K562 (cell line): Measurements from ENCODE around the gene ASCC2. TPM values are rescaled to one million over a fixed set of nuclear protein-coding genes. Genes with fewer than 3 reads are reported as not detected.

Source experiments
- ATAC-seq: fragments of 200-7000 bp; cut with Tn5 transposase; 3 replicates; pipeline ENCODE4 v1.9.1; 2020; ENCODE audit warnings: moderate library complexity
- BruUV-seq: library from RNA; stranded (reverse); fragments of 400-500 nt; replicated peaks from 2 replicates; lab custom pipeline; 2021; lab: Mats Ljungman, UMichigan
- CTCF ChIA-PET: fragments of 300-600 bp; formaldehyde crosslinking; extraction: SDS; loops from one replicate; lab custom pipeline; 2021; ENCODE audit warnings: low intra/inter-chr PET ratio; lab: Yijun Ruan, JAX
- POLR2A ChIA-PET: fragments of 300-600, 350-650 bp; sonication (Branson Sonifier 250); formaldehyde crosslinking; extraction: SDS; loops from one replicate; lab custom pipeline; 2021; ENCODE audit warnings: antibody characterized with exemption, inconsistent platforms; lab: Yijun Ruan, JAX
- DNase-seq, 4 experiments: peaks; one replicate each; pipeline versions ENCODE4 v3.0.0 to v3.0.0-alpha.2; 2011 to 2018; ENCODE audit warnings: low spot score in 3 of 4, mixed read lengths in 3 of 4; ENCODE audit errors: extremely low read depth in 1 of 4
- FAIRE-seq: peaks from 2 replicates; lab custom pipeline; 2011; peaks lifted over from hg19 to GRCh38; lab: Jason Lieb, UNC
- H2AFZ ChIP-seq: 2 replicates; pipeline ENCODE4 v1.6.0; 2011; ENCODE audit warnings: low read depth, low read length, control low read depth, inconsistent platforms
- H3K27ac ChIP-seq: fragments of 200-600 bp; 3 replicates; pipeline ENCODE4 v1.8.0; 2011; ENCODE audit warnings: low read depth, mild to moderate bottlenecking, control low read depth, inconsistent platforms, low read length, moderate library complexity, mixed read lengths; ENCODE audit errors: extremely low read depth
- H3K27me3 ChIP-seq, 2 experiments: fragments of 300-600 bp in 1 of 2; 2 replicates in 1 of 2; 3 replicates in 1 of 2; pipeline versions ENCODE4 v1.6.0 to v1.8.0; 2011; ENCODE audit warnings: inconsistent platforms in 2 of 2, low read length in 2 of 2, mild to moderate bottlenecking in 1 of 2, mixed read lengths in 1 of 2, moderate library complexity in 1 of 2; ENCODE audit not compliant: control insufficient read depth in 2 of 2, insufficient read depth in 2 of 2
- H3K36me3 ChIP-seq: fragments of 300-600 bp; 3 replicates; pipeline ENCODE4 v1.8.0; 2011; ENCODE audit warnings: mild to moderate bottlenecking, low read length, inconsistent platforms; ENCODE audit not compliant: control insufficient read depth, insufficient read depth
- H3K4me1 ChIP-seq, 2 experiments: fragments of 200-600 bp in 1 of 2; replicated peaks in 1 of 2; 2 replicates in 1 of 2; 3 replicates in 1 of 2; pipeline versions ENCODE4 v1.5.1 to v1.8.0; 2011; ENCODE audit warnings: inconsistent platforms in 2 of 2, low read length in 2 of 2, mild to moderate bottlenecking in 1 of 2, mixed read lengths in 1 of 2, moderate library complexity in 1 of 2; ENCODE audit not compliant: control insufficient read depth in 2 of 2, insufficient read depth in 2 of 2
- H3K4me2 ChIP-seq: 2 replicates; pipeline ENCODE4 v1.6.1; 2011; ENCODE audit warnings: low read length, control low read depth, inconsistent platforms, mixed read lengths; ENCODE audit not compliant: insufficient read depth
- H3K4me3 ChIP-seq: fragments of 200-600 bp; sonication (generic), shearing (Covaris generic); 2 replicates; pipeline ENCODE4 v1.5.1; 2016; ENCODE audit warnings: control low read depth, inconsistent platforms
- H3K79me2 ChIP-seq: fragments of 200-600 bp; 3 replicates; pipeline ENCODE4 v1.8.0; 2011; ENCODE audit warnings: low read length, inconsistent platforms; ENCODE audit not compliant: control insufficient read depth, insufficient read depth
- H3K9ac ChIP-seq, 2 experiments: 2 replicates each; pipeline versions ENCODE4 v1.6.0 to v1.6.1; 2011; ENCODE audit warnings: low read depth in 2 of 2, low read length in 2 of 2, control low read depth in 1 of 2, inconsistent platforms in 1 of 2, mild to moderate bottlenecking in 1 of 2, mixed read lengths in 1 of 2; ENCODE audit not compliant: insufficient read depth in 1 of 2
- H3K9me1 ChIP-seq: one replicate; pipeline ENCODE4 v1.6.0; 2011; ENCODE audit warnings: inconsistent platforms, mild to moderate bottlenecking, low read length, moderate library complexity; ENCODE audit not compliant: control insufficient read depth, insufficient read depth
- H3K9me3 ChIP-seq: replicated peaks from 2 replicates; pipeline ENCODE4 v1.5.1; 2011; ENCODE audit warnings: low read depth, low read length, inconsistent platforms; ENCODE audit not compliant: control insufficient read depth, insufficient read depth
- H4K20me1 ChIP-seq: replicated peaks from 2 replicates; pipeline ENCODE4 v1.6.1; 2011; ENCODE audit warnings: low read length, inconsistent platforms, mixed read lengths; ENCODE audit not compliant: control insufficient read depth, insufficient read depth
- HNRNPH1 ChIP-seq: fragments of 200-400 bp; formaldehyde crosslinking; optimal IDR thresholded peaks from 2 replicates; pipeline ENCODE3; 2017; ENCODE audit warnings: low read depth, mild to moderate bottlenecking, low read length, moderate library complexity
- ILF3 ChIP-seq: fragments of 450-650 bp; IDR thresholded peaks from 2 replicates; pipeline ENCODE4 v1.6.1; 2018; ENCODE audit warnings: antibody characterized with exemption, mild to moderate bottlenecking, moderate library complexity, borderline replicate concordance
- MBD2 ChIP-seq: sonication (generic); IDR thresholded peaks from 2 replicates; pipeline ENCODE4 v1.6.1; 2016; ENCODE audit warnings: low read depth, borderline replicate concordance
- POLR2AphosphoS2 ChIP-seq: IDR thresholded peaks from 2 replicates; pipeline ENCODE4 v1.6.1; 2012; ENCODE audit warnings: low read length, improper control_type of control experiment
- TAF7 ChIP-seq: fragments of 450-650 bp; IDR thresholded peaks from 2 replicates; pipeline ENCODE4 v1.6.1; 2016; ENCODE audit warnings: missing genetic modification characterization, missing compliant biosample characterization
- TCFL5 ChIP-seq: fragments of 250-450 bp; sonication (Bioruptor Pico); conservative IDR thresholded peaks from 2 replicates; pipeline ENCODE4 v1.6.1; 2021; ENCODE audit warnings: mild to moderate bottlenecking, moderate library complexity, matching md5 sums
- ZBTB8A ChIP-seq: fragments of 450-650 bp; IDR thresholded peaks from 2 replicates; pipeline ENCODE4 v1.6.1; 2018; ENCODE audit warnings: mild to moderate bottlenecking, moderate library complexity; ENCODE audit not compliant: partially characterized antibody
- ZFP1 ChIP-seq: fragments of 450-650 bp; formaldehyde crosslinking; IDR thresholded peaks from 2 replicates; pipeline ENCODE4 v1.4.0; 2020; ENCODE audit warnings: mild to moderate bottlenecking, mixed read lengths
- ZFP30 ChIP-seq: fragments of 250-450 bp; sonication (Bioruptor Pico); IDR thresholded peaks from 2 replicates; pipeline ENCODE4 v1.8.0; 2022; ENCODE audit warnings: moderate library complexity, mild to moderate bottlenecking, inconsistent platforms, borderline replicate concordance
- ZFP36 ChIP-seq: fragments of 150-350 bp; IDR thresholded peaks from 2 replicates; pipeline ENCODE4 v1.6.1; 2018; ENCODE audit warnings: low read length, low read depth; ENCODE audit not compliant: partially characterized antibody
- ZNF740 ChIP-seq, 3 experiments: fragments of 200-800 bp in 1 of 3; sonication (Bioruptor generic) in 1 of 3; sonication (generic) in 1 of 3; formaldehyde crosslinking in 1 of 3; IDR thresholded peaks; 2 replicates each; pipeline versions ENCODE4 v1.6.1 to v1.8.0; 2016 to 2022; ENCODE audit warnings: mild to moderate bottlenecking in 2 of 3, missing compliant biosample characterization in 2 of 3, missing genetic modification characterization in 2 of 3, missing genetic modification reagents in 1 of 3
- WGBS: fragments of 100-300 bp; shearing (Covaris generic); methylation state at CpG from one replicate; pipeline ENCODE4 v1.1.6; 2016; ENCODE audit warnings: low coverage, mixed read lengths; ENCODE audit not compliant: insufficient coverage; ENCODE audit errors: missing lambda C conversion rate; 5-methylcytosine and 5-hydroxymethylcytosine counted together
- in situ Hi-C: fragments of 300-500 bp; cut with MboI; formaldehyde crosslinking; loops from 4 replicates; pipeline ENCODE4 v1.15.0; 2018; ENCODE audit warnings: inconsistent platforms, mixed read lengths
- intact Hi-C: fragments of 100-400 bp; cut with micrococcal nuclease; formaldehyde crosslinking; loops from 2 replicates; pipeline ENCODE4 v1.14.2; 2022
- polyA plus RNA-seq, 8 experiments: library from polyadenylated mRNA; depleted of rRNA in 4 of 8; stranded (reverse) in 5 of 8; unstranded in 3 of 8; fragments of >200 nt; fragmentation: Nextera tagmentation in 2 of 8; fragmentation: Illumina TruSeq in 1 of 8; extraction: Ambion mirVana in 2 of 8; extraction: Trizol in 1 of 8; gene quantifications; 2 replicates each; pipeline versions ENCODE4 v1.2.1 to v1.2.3, GENCODE V29; 2011 to 2014; ENCODE audit warnings: inconsistent platforms in 1 of 8, missing spikeins in 1 of 8
- total RNA-seq, 7 experiments: library from RNA; depleted of rRNA in 6 of 7; stranded (reverse); fragments of >200 nt in 6 of 7; fragmentation: Illumina TruSeq in 2 of 7; extraction: Trizol in 2 of 7; gene quantifications; 2 replicates each; pipeline versions ENCODE4 v1.2.1 to v1.2.3, GENCODE V29; 2011 to 2021; ENCODE audit warnings: low replicate concordance in 1 of 7
- TF ChIP-seq, protein P1 (sequence below): fragments of 250-450 bp; sonication (Bioruptor Pico); IDR thresholded peaks from 2 replicates; pipeline ENCODE4 v1.5.1; 2021; ENCODE audit warnings: mild to moderate bottlenecking

The ASCC2 gene
- total and polyA plus RNA-seq, 9 of the 15 experiments (the other 6 are each of a cell fraction or from before 2014, with no cell fraction given): 4.0 to 46.7 (median 26.8) TPM

GRCh38 chr22:29861672-29862297, 23.7 kb upstream of the ASCC2 start:
- no peak for DNase-seq
- Histone ChIP-seq H2AFZ (no peak overlapping the region), H3K9ac (no peak overlapping the region), H3K79me2 (no peaks in the 10 kb centered on the region), H4K20me1 (no peaks in the 10 kb centered on the region), H3K36me3 (no peaks in the 10 kb centered on the region), H3K27me3 (no peaks in the 10 kb centered on the region), H3K9me1 (no peaks in the 10 kb centered on the region), H3K4me3 (no peak overlapping the region), H3K4me1 (no peaks in the 10 kb centered on the region; a peak in 1 of 5 replicates), H3K27ac (no peak overlapping the region), H3K4me2 (no peak overlapping the region), H3K9me3 (no peaks in the 10 kb centered on the region)
- FAIRE-seq: no peak
- BruUV-seq: no TSS peak
- in situ Hi-C loops: no loop called here
- TF ChIP-seq ZFP1: no peak
- no peak for TF ChIP-seq POLR2AphosphoS2
- TF ChIP-seq ZFP36: no peak
- TF ChIP-seq ILF3: no peak
- TF ChIP-seq, protein P1, sequence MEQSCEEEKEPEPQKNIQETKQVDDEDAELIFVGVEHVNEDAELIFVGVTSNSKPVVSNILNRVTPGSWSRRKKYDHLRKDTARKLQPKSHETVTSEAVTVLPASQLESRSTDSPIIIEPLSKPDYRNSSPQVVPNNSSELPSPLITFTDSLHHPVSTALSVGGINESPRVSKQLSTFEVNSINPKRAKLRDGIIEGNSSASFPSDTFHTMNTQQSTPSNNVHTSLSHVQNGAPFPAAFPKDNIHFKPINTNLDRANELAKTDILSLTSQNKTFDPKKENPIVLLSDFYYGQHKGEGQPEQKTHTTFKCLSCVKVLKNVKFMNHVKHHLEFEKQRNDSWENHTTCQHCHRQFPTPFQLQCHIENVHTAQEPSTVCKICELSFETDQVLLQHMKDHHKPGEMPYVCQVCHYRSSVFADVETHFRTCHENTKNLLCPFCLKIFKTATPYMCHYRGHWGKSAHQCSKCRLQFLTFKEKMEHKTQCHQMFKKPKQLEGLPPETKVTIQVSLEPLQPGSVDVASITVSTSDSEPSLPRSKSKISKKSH (CRISPR knock-in tag): no peak
- no peak for TF ChIP-seq TAF7 (tag)
- TF ChIP-seq TCFL5: no peak
- no peak for TF ChIP-seq ZNF740 (CRISPR knock-in tag; IDR thresholded peaks at IDR 0.05)
- TF ChIP-seq ZNF740 (tag; IDR thresholded peaks at IDR 0.05): no peak
- no peak for TF ChIP-seq ZBTB8A
- no peak for TF ChIP-seq MBD2
- TF ChIP-seq HNRNPH1: no peak
- no peak for TF ChIP-seq ZFP30 (CRISPR knock-in tag)
- ATAC-seq: no peak
- ChIA-PET POLR2A (interaction anchor here (1.0 kb wide), 1 partner anchor 21 kb away, joined by 3 read pairs; the partner anchor contains the start of gene MTMR3), CTCF (no interaction called here)
- WGBS: 20% methylated on average over 2 of the region's 2 CpGs
- intact Hi-C loops: no loop called here
